SK-N-SH treated with all-trans-retinoic acid at 6 μM for 48 hours (cell line): Measurements from ENCODE around the gene CEP128.

Experiments used
- ATAC-seq: fragments of 200-7000 bp; cut with Tn5 transposase; 3 replicates; pipeline ENCODE4 v1.9.1; 2020; ENCODE audit warnings: mild to moderate bottlenecking, moderate library complexity
- ARNTL ChIP-seq: fragments of 450-650 bp; formaldehyde crosslinking; IDR thresholded peaks from 2 replicates; pipeline ENCODE4 v1.5.0; 2020; ENCODE audit warnings: low read depth, mild to moderate bottlenecking, moderate library complexity, borderline replicate concordance
- CREB5 ChIP-seq: fragments of 250-450 bp; sonication (Bioruptor Pico); IDR thresholded peaks from 2 replicates; pipeline ENCODE4 v1.5.1; 2020; ENCODE audit warnings: low read depth, mild to moderate bottlenecking, moderate library complexity
- CSDC2 ChIP-seq: fragments of 250-450 bp; sonication (Bioruptor Pico); IDR thresholded peaks from 2 replicates; pipeline ENCODE4 v1.5.0; 2020; ENCODE audit warnings: mild to moderate bottlenecking, moderate library complexity
- CSRNP3 ChIP-seq: fragments of 250-450 bp; sonication (Bioruptor Pico); IDR thresholded peaks from 2 replicates; pipeline ENCODE4 v1.5.1; 2021; ENCODE audit warnings: mild to moderate bottlenecking, moderate library complexity
- ESRRG ChIP-seq: fragments of 250-450 bp; sonication (Bioruptor Pico); IDR thresholded peaks from 2 replicates; pipeline ENCODE4 v1.6.1; 2021; ENCODE audit warnings: mild to moderate bottlenecking
- GLIS3 ChIP-seq: fragments of 250-450 bp; sonication (Bioruptor Pico); IDR thresholded peaks from 2 replicates; pipeline ENCODE4 v1.5.0; 2020; ENCODE audit warnings: mild to moderate bottlenecking, moderate library complexity
- ISL1 ChIP-seq: fragments of 250-450 bp; sonication (Bioruptor Pico); IDR thresholded peaks from 2 replicates; pipeline ENCODE4 v2.1.2; 2022; ENCODE audit warnings: mild to moderate bottlenecking, moderate library complexity
- PPARA ChIP-seq: fragments of 250-450 bp; sonication (Bioruptor Pico); IDR thresholded peaks from 2 replicates; pipeline ENCODE4 v1.5.0; 2020; ENCODE audit warnings: mild to moderate bottlenecking, borderline replicate concordance
- RARB ChIP-seq: fragments of 250-450 bp; sonication (Bioruptor Pico); IDR thresholded peaks from 2 replicates; pipeline ENCODE4 v1.8.0; 2021; ENCODE audit warnings: mild to moderate bottlenecking, moderate library complexity
- SNAI2 ChIP-seq: fragments of 250-450 bp; sonication (Bioruptor Pico); IDR thresholded peaks from 2 replicates; pipeline ENCODE4 v1.5.0; 2020; ENCODE audit warnings: mild to moderate bottlenecking, moderate library complexity
- TOX ChIP-seq: fragments of 250-450 bp; sonication (Bioruptor Pico); IDR thresholded peaks from 2 replicates; pipeline ENCODE4 v1.8.0; 2021; ENCODE audit warnings: mild to moderate bottlenecking, moderate library complexity, borderline replicate concordance
- TSHZ2 ChIP-seq: fragments of 250-450 bp; sonication (Bioruptor Pico); IDR thresholded peaks from 2 replicates; pipeline ENCODE4 v1.5.0; 2020; ENCODE audit warnings: mild to moderate bottlenecking, moderate library complexity
- ZC3H10 ChIP-seq: fragments of 250-450 bp; sonication (Bioruptor Pico); IDR thresholded peaks from 2 replicates; pipeline ENCODE4 v1.5.1; 2021; ENCODE audit warnings: mild to moderate bottlenecking, moderate library complexity
- ZFP3 ChIP-seq: fragments of 250-450 bp; sonication (Bioruptor Pico); IDR thresholded peaks from 2 replicates; pipeline ENCODE4 v1.5.0; 2020; ENCODE audit warnings: mild to moderate bottlenecking, moderate library complexity
- ZFP30 ChIP-seq: fragments of 450-650 bp; formaldehyde crosslinking; IDR thresholded peaks from 2 replicates; pipeline ENCODE4 v1.5.0; 2022; ENCODE audit warnings: mild to moderate bottlenecking, moderate library complexity
- ZNF565 ChIP-seq: fragments of 450-650 bp; formaldehyde crosslinking; conservative IDR thresholded peaks from 2 replicates; pipeline ENCODE4 v1.5.0; 2020; ENCODE audit warnings: low read depth, mild to moderate bottlenecking, moderate library complexity
- ZNF70 ChIP-seq: fragments of 450-650 bp; formaldehyde crosslinking; IDR thresholded peaks from 2 replicates; pipeline ENCODE4 v1.5.0; 2020; ENCODE audit warnings: mild to moderate bottlenecking, moderate library complexity
- ZNF8 ChIP-seq: fragments of 450-650 bp; formaldehyde crosslinking; IDR thresholded peaks from 2 replicates; pipeline ENCODE4 v1.5.0; 2020; ENCODE audit warnings: mild to moderate bottlenecking, moderate library complexity

Gene CEP128

GRCh38 chr14:80576401-80576800 lies 365.1 kb downstream of the CEP128 start (continued):
- TF ChIP-seq CSRNP3 (CRISPR knock-in tag) (no peak), ZFP30 (CRISPR knock-in tag) (no peak), SNAI2 (CRISPR knock-in tag) (no peak), ZFP3 (CRISPR knock-in tag) (no peak), ZNF8 (CRISPR knock-in tag) (no peak), TSHZ2 (CRISPR knock-in tag) (no peak)

GRCh38 chr14:80575763-80576162 lies 365.8 kb downstream of the CEP128 start:
- no peak for TF ChIP-seq CSRNP3 (CRISPR knock-in tag)
- TF ChIP-seq ZNF8 (CRISPR knock-in tag), result no peak
- TF ChIP-seq TSHZ2 (CRISPR knock-in tag), result no peak
- TF ChIP-seq ESRRG (CRISPR knock-in tag), result no peak
- no peak for TF ChIP-seq ZNF565 (CRISPR knock-in tag)
- TF ChIP-seq GLIS3 (CRISPR knock-in tag), result no peak
- no peak for TF ChIP-seq TOX
- TF ChIP-seq, all 23 proteins: peak for 0
- no peak for ATAC-seq

- ATAC-seq, result no peak
- TF ChIP-seq ZFP30 (CRISPR knock-in tag), result no peak
- TF ChIP-seq CSDC2 (CRISPR knock-in tag), result no peak
- TF ChIP-seq ZC3H10 (CRISPR knock-in tag), result no peak
- TF ChIP-seq PPARA (CRISPR knock-in tag), result no peak
- no peak for TF ChIP-seq ARNTL (CRISPR knock-in tag)
- TF ChIP-seq ISL1 (CRISPR knock-in tag), result no peak
- TF ChIP-seq, all 23 proteins: peak for 0
These were observed 368.9 kb downstream of the CEP128 start for GRCh38 chr14:80572666-80573065.

- ATAC-seq, result no peak
- TF ChIP-seq ZC3H10 (CRISPR knock-in tag) (no peak), ZNF70 (no peak), TOX (no peak), ZNF8 (CRISPR knock-in tag) (no peak), ZNF565 (CRISPR knock-in tag) (no peak), ESRRG (CRISPR knock-in tag) (no peak), SNAI2 (CRISPR knock-in tag) (no peak)
- TF ChIP-seq, all 23 proteins: peak for 0
These were observed 370.6 kb downstream of the CEP128 start for GRCh38 chr14:80570930-80571298.

- TF ChIP-seq ZFP3 (CRISPR knock-in tag), result no peak
- no peak for TF ChIP-seq RARB (CRISPR knock-in tag)
- no peak for TF ChIP-seq ZNF70
- no peak for TF ChIP-seq CREB5 (CRISPR knock-in tag)
- no peak for TF ChIP-seq SNAI2 (CRISPR knock-in tag)
- TF ChIP-seq GLIS3 (CRISPR knock-in tag), result no peak
- no peak for TF ChIP-seq ZNF565 (CRISPR knock-in tag)
- TF ChIP-seq ISL1 (CRISPR knock-in tag), result no peak
- no peak for TF ChIP-seq PPARA (CRISPR knock-in tag)
- TF ChIP-seq CSDC2 (CRISPR knock-in tag), result no peak
- TF ChIP-seq ZNF8 (CRISPR knock-in tag), result no peak
- no peak for ATAC-seq
These were observed 373.5 kb downstream of the CEP128 start for GRCh38 chr14:80567905-80568536.
